Measurements from ENCODE around the gene HID1.

The HID1 gene

DNA sequence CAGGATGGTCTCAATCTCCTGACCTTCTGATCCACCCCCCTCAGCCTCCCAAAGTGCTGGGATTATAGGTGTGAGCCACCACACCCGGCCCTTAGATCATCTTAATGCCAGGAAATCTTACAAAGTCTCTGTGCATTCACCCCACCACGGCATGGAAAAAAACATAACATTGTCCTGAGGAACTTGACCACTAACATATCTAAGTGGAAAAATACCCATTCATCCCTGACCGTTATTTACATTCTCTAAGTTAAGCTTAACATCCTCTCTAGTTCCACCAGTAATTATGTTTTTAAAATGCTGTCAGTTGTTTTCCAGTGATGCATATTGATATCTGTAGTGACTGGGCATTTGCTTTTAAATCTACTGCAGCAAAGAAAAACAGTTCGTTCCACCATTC is 3.4 kb upstream of the HID1 start:
- ATAC-seq, result no peak
- no peak for TF ChIP-seq ESRRG (CRISPR knock-in tag; IDR thresholded peaks at IDR 0.05)
- no peak for TF ChIP-seq ZFP30 (CRISPR knock-in tag; IDR thresholded peaks at IDR 0.05)
- TF ChIP-seq, protein P1, sequence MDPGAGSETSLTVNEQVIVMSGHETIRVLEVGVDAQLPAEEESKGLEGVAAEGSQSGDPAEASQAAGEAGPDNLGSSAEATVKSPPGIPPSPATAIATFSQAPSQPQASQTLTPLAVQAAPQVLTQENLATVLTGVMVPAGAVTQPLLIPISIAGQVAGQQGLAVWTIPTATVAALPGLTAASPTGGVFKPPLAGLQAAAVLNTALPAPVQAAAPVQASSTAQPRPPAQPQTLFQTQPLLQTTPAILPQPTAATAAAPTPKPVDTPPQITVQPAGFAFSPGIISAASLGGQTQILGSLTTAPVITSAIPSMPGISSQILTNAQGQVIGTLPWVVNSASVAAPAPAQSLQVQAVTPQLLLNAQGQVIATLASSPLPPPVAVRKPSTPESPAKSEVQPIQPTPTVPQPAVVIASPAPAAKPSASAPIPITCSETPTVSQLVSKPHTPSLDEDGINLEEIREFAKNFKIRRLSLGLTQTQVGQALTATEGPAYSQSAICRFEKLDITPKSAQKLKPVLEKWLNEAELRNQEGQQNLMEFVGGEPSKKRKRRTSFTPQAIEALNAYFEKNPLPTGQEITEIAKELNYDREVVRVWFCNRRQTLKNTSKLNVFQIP (CRISPR knock-in tag; IDR thresholded peaks at IDR 0.05; ENCODE audit: borderline replicate concordance, low read depth), result no peak
- no peak for TF ChIP-seq ARNTL (CRISPR knock-in tag; IDR thresholded peaks at IDR 0.05; ENCODE audit: borderline replicate concordance, low read depth)
- TF ChIP-seq, protein P2, sequence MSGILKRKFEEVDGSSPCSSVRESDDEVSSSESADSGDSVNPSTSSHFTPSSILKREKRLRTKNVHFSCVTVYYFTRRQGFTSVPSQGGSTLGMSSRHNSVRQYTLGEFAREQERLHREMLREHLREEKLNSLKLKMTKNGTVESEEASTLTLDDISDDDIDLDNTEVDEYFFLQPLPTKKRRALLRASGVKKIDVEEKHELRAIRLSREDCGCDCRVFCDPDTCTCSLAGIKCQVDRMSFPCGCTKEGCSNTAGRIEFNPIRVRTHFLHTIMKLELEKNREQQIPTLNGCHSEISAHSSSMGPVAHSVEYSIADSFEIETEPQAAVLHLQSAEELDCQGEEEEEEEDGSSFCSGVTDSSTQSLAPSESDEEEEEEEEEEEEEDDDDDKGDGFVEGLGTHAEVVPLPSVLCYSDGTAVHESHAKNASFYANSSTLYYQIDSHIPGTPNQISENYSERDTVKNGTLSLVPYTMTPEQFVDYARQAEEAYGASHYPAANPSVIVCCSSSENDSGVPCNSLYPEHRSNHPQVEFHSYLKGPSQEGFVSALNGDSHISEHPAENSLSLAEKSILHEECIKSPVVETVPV (CRISPR knock-in tag; IDR thresholded peaks at IDR 0.05), result no peak
- TF ChIP-seq PPARA (CRISPR knock-in tag; IDR thresholded peaks at IDR 0.05; ENCODE audit: borderline replicate concordance), result no peak
- no peak for TF ChIP-seq ZNF8 (CRISPR knock-in tag; IDR thresholded peaks at IDR 0.05)
- no peak for TF ChIP-seq ZNF565 (CRISPR knock-in tag; conservative IDR thresholded peaks at IDR 0.05; ENCODE audit: low read depth)
- no peak for TF ChIP-seq TOX (CRISPR knock-in tag; IDR thresholded peaks at IDR 0.05; ENCODE audit: borderline replicate concordance)
- no peak for TF ChIP-seq PATZ1 (CRISPR knock-in tag; IDR thresholded peaks at IDR 0.05; ENCODE audit: borderline replicate concordance)
- no peak for TF ChIP-seq TCF4 (CRISPR knock-in tag; IDR thresholded peaks at IDR 0.05; ENCODE audit: borderline replicate concordance)
- TF ChIP-seq ZC3H10 (CRISPR knock-in tag; IDR thresholded peaks at IDR 0.05), result no peak
- no peak for TF ChIP-seq ISL1 (CRISPR knock-in tag; IDR thresholded peaks at IDR 0.05)
- no peak for TF ChIP-seq BACH2 (CRISPR knock-in tag; IDR thresholded peaks at IDR 0.05; ENCODE audit: borderline replicate concordance)
- no peak for TF ChIP-seq GLIS3 (CRISPR knock-in tag; IDR thresholded peaks at IDR 0.05)
- TF ChIP-seq ZFP3 (CRISPR knock-in tag; IDR thresholded peaks at IDR 0.05), result no peak
- TF ChIP-seq OSR1 (CRISPR knock-in tag; IDR thresholded peaks at IDR 0.05), result no peak
- TF ChIP-seq CREB5 (CRISPR knock-in tag; IDR thresholded peaks at IDR 0.05; ENCODE audit: low read depth), result no peak
- no peak for TF ChIP-seq TSHZ2 (CRISPR knock-in tag; IDR thresholded peaks at IDR 0.05)

- no peak; the same call in 2 of the 3 replicates for ATAC-seq
- TF ChIP-seq ISL1 (CRISPR knock-in tag; IDR thresholded peaks at IDR 0.05) (no peak), ZFP3 (CRISPR knock-in tag; IDR thresholded peaks at IDR 0.05) (no peak), OSR1 (CRISPR knock-in tag; IDR thresholded peaks at IDR 0.05) (no peak), CREB5 (CRISPR knock-in tag; IDR thresholded peaks at IDR 0.05; ENCODE audit: low read depth) (no peak), ZNF70 (CRISPR knock-in tag; IDR thresholded peaks at IDR 0.05) (no peak), ESRRG (CRISPR knock-in tag; IDR thresholded peaks at IDR 0.05) (no peak), RARB (CRISPR knock-in tag; IDR thresholded peaks at IDR 0.05) (no peak), PATZ1 (CRISPR knock-in tag; IDR thresholded peaks at IDR 0.05; ENCODE audit: borderline replicate concordance) (no peak), BACH2 (CRISPR knock-in tag; IDR thresholded peaks at IDR 0.05; ENCODE audit: borderline replicate concordance) (no peak), ZNF8 (CRISPR knock-in tag; IDR thresholded peaks at IDR 0.05) (no peak), TSHZ2 (CRISPR knock-in tag; IDR thresholded peaks at IDR 0.05) (no peak), GLIS3 (CRISPR knock-in tag; IDR thresholded peaks at IDR 0.05) (no peak), ZNF565 (CRISPR knock-in tag; conservative IDR thresholded peaks at IDR 0.05; ENCODE audit: low read depth) (no peak), PPARA (CRISPR knock-in tag; IDR thresholded peaks at IDR 0.05; ENCODE audit: borderline replicate concordance) (no peak)
- TF ChIP-seq, protein P1 (CRISPR knock-in tag; IDR thresholded peaks at IDR 0.05; ENCODE audit: borderline replicate concordance, low read depth), result no peak
These were observed 392 bp upstream of the HID1 start for GRCh38 chr17:74972973-74973328.

Data from SK-N-SH treated with all-trans-retinoic acid at 6 μM for 48 hours (cell line).